Activated naive CD4-positive, alpha-beta T cell treated with anti-CD3 and anti-CD28 coated beads, Interleukin-2, amount 50 U/mL, for 24 hours (primary cell): ENCODE results near the gene PDPK1.
A peak's percentile ranks its signal among the peaks of the same experiment; 100 is the strongest.
"Not testable (repeated sequence)": the region's sequence is repeated elsewhere in the genome, so short reads cannot be mapped to it uniquely, and the experiment has no call there.

Experiments
- H3K27ac Mint-ChIP-seq: one replicate; pipeline ENCODE4 v1.8.0; 2021; ENCODE audit warnings: mild to moderate bottlenecking, mixed read lengths
- H3K27me3 Mint-ChIP-seq: one replicate; pipeline ENCODE4 v1.8.0; 2021; ENCODE audit warnings: mixed read lengths
- H3K36me3 Mint-ChIP-seq: one replicate; pipeline ENCODE4 v1.8.0; 2021; ENCODE audit warnings: mixed read lengths
- H3K4me1 Mint-ChIP-seq: one replicate; pipeline ENCODE4 v1.8.0; 2021; ENCODE audit warnings: mixed read lengths
- H3K4me3 Mint-ChIP-seq: one replicate; pipeline ENCODE4 v1.8.0; 2021; ENCODE audit warnings: mild to moderate bottlenecking, mixed read lengths
- H3K9me3 Mint-ChIP-seq: one replicate; pipeline ENCODE4 v1.8.0; 2021; ENCODE audit warnings: mixed read lengths

The PDPK1 gene

GRCh38 chr16:2601301-2602025 lies 63.6 kb downstream of the PDPK1 start:
- H3K4me3 Mint-ChIP-seq, H3K27ac Mint-ChIP-seq, H3K27me3 Mint-ChIP-seq, H3K36me3 Mint-ChIP-seq, H3K9me3 Mint-ChIP-seq: not testable (repeated sequence)
- peaks cover 15% of the 10 kb centered on the region for H3K4me1 Mint-ChIP-seq

DNA sequence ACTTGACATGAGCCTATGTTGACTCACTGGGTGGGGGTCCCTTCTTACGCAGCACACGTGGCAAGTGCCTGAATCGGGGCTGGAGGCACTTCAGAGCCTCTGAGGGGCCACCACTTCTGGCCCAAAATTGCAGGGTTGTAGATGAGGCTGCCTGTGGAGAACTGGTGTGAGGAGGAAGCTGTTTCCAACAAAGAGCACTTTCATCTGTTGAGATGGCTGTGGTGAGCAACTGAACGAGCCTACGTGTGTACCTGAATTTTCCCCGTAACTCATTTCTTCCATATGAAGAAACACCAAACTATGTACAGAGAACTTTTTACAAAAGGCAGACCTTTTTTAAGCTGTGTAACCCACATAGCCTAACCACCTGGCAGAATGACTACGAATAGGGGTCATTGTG lies 64.4 kb downstream of the PDPK1 start:
- H3K4me3 Mint-ChIP-seq, H3K9me3 Mint-ChIP-seq, H3K36me3 Mint-ChIP-seq, H3K27me3 Mint-ChIP-seq, H3K27ac Mint-ChIP-seq: not testable (repeated sequence)
- H3K4me1 Mint-ChIP-seq: peaks cover 15% of the 10 kb centered on the region

- H3K9me3 Mint-ChIP-seq: no peaks in the 10 kb centered on the region
- peak overlapping the region; percentile 96 for H3K27ac Mint-ChIP-seq
- H3K27me3 Mint-ChIP-seq: no peaks in the 10 kb centered on the region
- H3K4me3 Mint-ChIP-seq: peak overlapping the region; percentile 97
- H3K4me1 Mint-ChIP-seq: peaks cover 24% of the 10 kb centered on the region
- no peaks in the 10 kb centered on the region for H3K36me3 Mint-ChIP-seq
These were observed 65.6 kb downstream of the PDPK1 start for GRCh38 chr16:2603165-2604015.

DNA sequence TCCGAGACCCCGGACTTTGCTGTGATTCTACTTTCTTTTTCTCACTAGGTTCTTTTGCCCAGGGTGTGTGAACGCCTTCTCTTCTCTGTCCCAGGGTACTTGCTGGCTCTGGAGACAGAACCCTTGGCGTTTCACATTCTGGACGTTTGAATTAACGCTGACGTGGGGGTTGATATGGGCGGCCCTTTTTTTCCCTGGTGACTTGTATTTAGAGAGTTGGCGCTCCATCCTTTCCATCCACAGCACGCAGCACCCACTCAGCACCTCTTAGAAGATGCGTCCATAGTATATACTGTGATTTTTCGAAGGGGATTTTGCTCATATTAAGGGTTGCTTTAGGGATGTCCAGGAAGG lies 66.2 kb downstream of the PDPK1 start:
- not testable (repeated sequence) for H3K27me3 Mint-ChIP-seq, H3K36me3 Mint-ChIP-seq, H3K9me3 Mint-ChIP-seq
- peak overlapping the region; percentile 96 for H3K27ac Mint-ChIP-seq
- peaks cover 24% of the 10 kb centered on the region for H3K4me1 Mint-ChIP-seq
- H3K4me3 Mint-ChIP-seq: peak overlapping the region; percentile 97

DNA sequence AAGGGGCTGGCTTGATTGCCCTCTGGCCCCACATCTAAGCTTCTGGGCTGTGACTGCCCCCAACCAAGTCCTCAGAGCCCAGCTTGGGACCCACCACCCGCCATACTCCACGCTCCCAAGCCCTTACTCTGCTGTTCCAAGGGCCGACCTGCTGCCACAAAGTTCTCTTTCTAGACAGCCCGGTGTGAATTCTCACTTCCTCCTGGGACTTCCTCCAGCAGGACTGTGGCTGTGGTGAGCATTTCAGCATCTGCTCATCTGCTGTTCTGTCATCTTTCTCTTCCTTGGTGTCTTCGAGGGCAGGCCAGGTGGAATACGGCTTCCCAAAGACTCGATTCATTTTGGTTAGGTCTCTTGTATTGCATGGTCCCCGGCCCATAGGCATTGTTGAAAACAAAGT lies 69.0 kb downstream of the PDPK1 start:
- H3K4me3 Mint-ChIP-seq, H3K27ac Mint-ChIP-seq, H3K9me3 Mint-ChIP-seq, H3K36me3 Mint-ChIP-seq, H3K27me3 Mint-ChIP-seq: not testable (repeated sequence)
- H3K4me1 Mint-ChIP-seq: peaks cover 24% of the 10 kb centered on the region

- not testable (repeated sequence) for H3K27ac Mint-ChIP-seq, H3K36me3 Mint-ChIP-seq, H3K9me3 Mint-ChIP-seq, H3K4me3 Mint-ChIP-seq, H3K27me3 Mint-ChIP-seq
- peaks cover 16% of the 10 kb centered on the region for H3K4me1 Mint-ChIP-seq
These were observed 71.5 kb downstream of the PDPK1 start for GRCh38 chr16:2609345-2609744.

- Mint-ChIP-seq H3K36me3 (peaks cover 2% of the 10 kb centered on the region), H3K27me3 (no peaks in the 10 kb centered on the region), H3K9me3 (no peaks in the 10 kb centered on the region), H3K4me3 (no peak overlapping the region), H3K27ac (no peak overlapping the region), H3K4me1 (peaks cover 16% of the 10 kb centered on the region)
These were observed 72.1 kb downstream of the PDPK1 start for GRCh38 chr16:2609827-2610470.

- no peaks in the 10 kb centered on the region for H3K27me3 Mint-ChIP-seq
These were observed 73.1 kb downstream of the PDPK1 start for GRCh38 chr16:2610781-2611498.

DNA sequence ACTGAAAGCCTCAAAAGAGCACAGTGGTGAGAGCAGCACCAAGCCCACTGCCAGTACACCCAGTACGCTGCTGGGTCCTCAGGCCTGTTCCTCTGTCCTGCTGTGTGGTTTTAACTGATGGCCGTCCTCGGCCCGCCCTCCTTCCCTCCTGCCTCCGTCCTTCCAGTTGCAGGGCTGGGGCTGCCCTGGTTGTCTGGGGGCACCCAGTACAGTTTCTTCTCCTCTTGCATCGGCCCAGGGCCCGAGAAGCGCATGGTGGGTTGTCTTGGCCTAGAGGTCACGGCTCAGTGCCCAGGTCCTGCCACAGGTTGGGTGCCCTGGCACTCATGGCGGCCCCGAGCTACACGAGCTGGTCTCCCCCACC lies 73.7 kb downstream of the PDPK1 start:
- H3K4me3 Mint-ChIP-seq: no peak overlapping the region
- H3K27ac Mint-ChIP-seq: no peak overlapping the region
- H3K9me3 Mint-ChIP-seq: no peaks in the 10 kb centered on the region
- peaks cover 9% of the 10 kb centered on the region for H3K4me1 Mint-ChIP-seq
- peaks cover 2% of the 10 kb centered on the region for H3K36me3 Mint-ChIP-seq
- no peaks in the 10 kb centered on the region for H3K27me3 Mint-ChIP-seq

More at GRCh38 chr16:2610781-2611498, 73.1 kb downstream of the PDPK1 start:
- Mint-ChIP-seq H3K36me3 (peaks cover 2% of the 10 kb centered on the region), H3K4me3 (no peak overlapping the region), H3K27ac (no peak overlapping the region), H3K9me3 (no peaks in the 10 kb centered on the region), H3K4me1 (peaks cover 9% of the 10 kb centered on the region)

DNA sequence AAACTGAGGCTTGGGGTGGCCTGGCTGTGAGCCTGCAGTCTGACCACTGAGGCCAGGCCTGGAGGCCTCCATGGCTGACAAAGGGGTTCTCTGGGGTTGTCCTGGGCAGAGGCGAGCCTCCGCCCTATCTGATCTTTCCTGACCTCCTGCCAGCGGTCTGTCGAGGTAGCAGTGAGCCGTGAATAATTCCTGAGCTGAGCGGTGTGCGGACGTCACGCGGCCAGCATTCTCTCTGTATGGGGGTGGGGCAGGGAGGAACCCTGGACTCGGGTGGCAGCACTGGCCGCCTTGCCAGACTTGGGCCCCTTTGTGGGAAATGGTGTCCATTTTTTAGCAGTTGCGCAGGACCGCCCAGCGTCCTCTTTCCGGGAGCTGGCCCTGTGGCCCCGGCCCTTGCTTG lies 74.1 kb downstream of the PDPK1 start:
- not testable (repeated sequence) for H3K27ac Mint-ChIP-seq, H3K4me1 Mint-ChIP-seq, H3K27me3 Mint-ChIP-seq, H3K9me3 Mint-ChIP-seq, H3K36me3 Mint-ChIP-seq, H3K4me3 Mint-ChIP-seq

DNA sequence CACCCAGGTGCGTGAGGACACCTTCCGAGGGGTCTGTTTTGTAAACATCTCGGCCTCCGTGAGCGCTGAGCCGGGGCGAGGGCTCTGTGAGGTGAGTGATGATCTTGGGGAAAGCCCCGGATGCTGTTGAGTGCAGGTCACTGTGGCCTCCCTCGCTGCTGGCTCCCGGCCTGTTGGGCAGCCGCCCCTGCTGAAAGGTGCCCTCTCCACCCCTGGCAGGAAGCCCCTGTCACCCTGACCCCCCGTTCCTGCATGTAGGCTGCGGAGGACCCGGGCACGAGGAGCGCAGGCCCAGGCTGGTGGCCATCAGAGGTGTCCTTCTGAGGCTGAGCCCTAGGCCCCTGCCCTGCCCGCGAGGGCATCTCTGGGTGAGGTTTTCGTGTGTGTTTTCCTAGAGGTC lies 75.4 kb downstream of the PDPK1 start:
- not testable (repeated sequence) for H3K9me3 Mint-ChIP-seq, H3K27ac Mint-ChIP-seq, H3K4me1 Mint-ChIP-seq, H3K27me3 Mint-ChIP-seq, H3K4me3 Mint-ChIP-seq, H3K36me3 Mint-ChIP-seq

- no peak overlapping the region for H3K4me3 Mint-ChIP-seq
- peaks cover 2% of the 10 kb centered on the region for H3K36me3 Mint-ChIP-seq
- H3K4me1 Mint-ChIP-seq: no peaks in the 10 kb centered on the region
- no peaks in the 10 kb centered on the region for H3K27me3 Mint-ChIP-seq
- H3K9me3 Mint-ChIP-seq: no peaks in the 10 kb centered on the region
- H3K27ac Mint-ChIP-seq: no peak overlapping the region
These were observed 77.0 kb downstream of the PDPK1 start for GRCh38 chr16:2614761-2615191.

DNA sequence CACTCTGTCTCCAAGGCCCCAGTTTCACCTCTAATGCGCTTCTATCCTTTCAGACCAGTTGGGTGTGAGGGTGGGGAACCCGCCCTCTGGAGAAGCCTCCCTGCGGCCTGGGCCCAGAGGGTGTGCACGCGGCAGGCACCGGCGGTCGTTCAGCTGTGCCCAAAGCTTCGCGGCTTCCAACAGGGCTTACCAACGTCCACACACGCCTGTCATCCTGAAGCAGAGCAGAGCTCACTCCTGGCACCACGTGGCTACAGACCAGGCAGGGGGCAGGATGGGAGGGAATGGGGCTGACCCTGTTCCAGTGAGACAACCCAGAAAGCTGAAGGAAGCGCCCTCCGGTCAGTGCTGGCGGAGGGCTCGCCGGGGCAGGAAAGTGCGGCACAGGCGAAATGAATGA lies 81.1 kb downstream of the PDPK1 start:
- not testable (repeated sequence) for H3K9me3 Mint-ChIP-seq, H3K36me3 Mint-ChIP-seq, H3K4me3 Mint-ChIP-seq, H3K27ac Mint-ChIP-seq, H3K27me3 Mint-ChIP-seq, H3K4me1 Mint-ChIP-seq

GRCh38 chr16:2619628-2620027 lies 81.8 kb downstream of the PDPK1 start:
- H3K36me3 Mint-ChIP-seq, H3K9me3 Mint-ChIP-seq, H3K27ac Mint-ChIP-seq, H3K4me3 Mint-ChIP-seq, H3K4me1 Mint-ChIP-seq, H3K27me3 Mint-ChIP-seq: not testable (repeated sequence)

DNA sequence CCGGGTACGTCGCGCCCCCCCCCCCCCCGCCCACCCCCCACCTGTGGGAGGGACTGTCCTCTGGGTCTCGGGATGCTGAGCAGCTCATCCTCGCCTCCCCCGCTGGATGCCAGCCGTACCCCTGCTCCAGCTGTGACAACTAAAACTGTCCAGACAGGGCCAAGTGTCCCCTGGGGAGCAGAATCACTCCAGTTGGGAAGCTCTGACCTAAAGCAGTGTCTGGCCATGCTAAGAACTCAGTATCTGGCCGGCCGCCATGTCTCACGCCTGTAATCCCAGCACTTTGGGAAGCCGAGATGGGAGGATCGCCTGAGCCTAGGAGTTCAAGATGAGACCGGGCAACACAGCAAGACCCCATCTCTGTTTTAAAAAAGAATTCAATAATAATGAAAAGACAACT lies 83.0 kb downstream of the PDPK1 start:
- not testable (repeated sequence) for H3K27ac Mint-ChIP-seq, H3K9me3 Mint-ChIP-seq, H3K36me3 Mint-ChIP-seq, H3K27me3 Mint-ChIP-seq, H3K4me3 Mint-ChIP-seq, H3K4me1 Mint-ChIP-seq

DNA sequence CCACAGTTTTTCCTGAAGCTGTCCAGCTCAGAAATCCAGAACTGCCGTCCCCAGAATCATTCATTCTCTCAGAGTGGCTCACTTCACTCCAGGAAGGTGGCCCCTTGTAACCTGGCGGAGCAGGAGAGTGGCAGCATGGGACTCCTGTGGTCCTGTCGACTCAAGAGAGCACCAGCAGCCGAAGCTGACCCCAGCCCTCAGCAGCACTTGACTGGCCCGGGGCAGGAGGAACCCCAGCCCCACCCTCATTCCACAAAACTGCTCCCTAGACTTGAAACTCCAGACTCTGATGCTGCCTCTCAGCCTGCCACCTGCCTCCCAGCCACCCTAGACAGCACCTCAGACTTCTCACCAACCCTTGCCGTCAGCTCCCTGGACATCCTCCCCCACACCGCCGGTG lies 83.6 kb downstream of the PDPK1 start:
- H3K36me3 Mint-ChIP-seq, H3K4me3 Mint-ChIP-seq, H3K9me3 Mint-ChIP-seq, H3K4me1 Mint-ChIP-seq, H3K27me3 Mint-ChIP-seq, H3K27ac Mint-ChIP-seq: not testable (repeated sequence)
